Measurements from ENCODE around the gene PTTG1IP. TPM values are rescaled to one million over a fixed set of nuclear protein-coding genes. Genes with fewer than 3 reads are reported as not detected.
A peak's percentile ranks its signal among the peaks of the same experiment; 100 is the strongest.
"Not testable (repeated sequence)": the region's sequence is repeated elsewhere in the genome, so short reads cannot be mapped to it uniquely, and the experiment has no call there.

The PTTG1IP gene
- total and polyA plus RNA-seq, 3 experiments from 2014 or later: 48.2 to 69.8 (median 50.8) TPM

GRCh38 chr21:44918107-44918470, 44.6 kb upstream of the PTTG1IP start:
- Mint-ChIP-seq H3K27ac (peak overlapping the region in 7 of 8 donors; percentile 23 to 100 (median 88)), H3K4me3 (peak overlapping the region; percentile 80 to 100 (median 96)), H3K27me3 (no peaks in the 10 kb centered on the region), H3K9me3 (no peaks in the 10 kb centered on the region), H3K36me3 (peaks cover 0 to 35% (median 7%) of the 10 kb centered on the region in 3 donors), H3K4me1 (peaks cover 67 to 90% (median 79%) of the 10 kb centered on the region in 3 donors)
- no peak overlapping the region for H3K27ac ChIP-seq (ENCODE audit: low read depth, low read length)
- H3K27me3 ChIP-seq (ENCODE audit: insufficient read depth, low read length, poor library complexity, severe bottlenecking): no peaks in the 10 kb centered on the region
- CTCF ChIA-PET: interaction anchor here (0.6 to 12.5 kb wide), 5 partner anchors 12 to 210 kb away, joined by 3 to 219 read pairs (median 3); no protein-coding TSS in a partner anchor
- no peak for DNase-seq
- POLR2A ChIA-PET: interaction anchor here (0.6 to 4.0 kb wide), 2 partner anchors 9 to 25 kb away, joined by 3 to 39 read pairs; no protein-coding TSS in a partner anchor
- peak overlapping the region; percentile 94 for H3K4me3 ChIP-seq (ENCODE audit: low read length)
- H3K36me3 ChIP-seq (ENCODE audit: insufficient read depth, low read length): peaks cover 3% of the 10 kb centered on the region
- H3K9me3 ChIP-seq (ENCODE audit: low read length): no peaks in the 10 kb centered on the region
- H3K4me1 ChIP-seq (ENCODE audit: insufficient read depth, low read length): peaks cover 73% of the 10 kb centered on the region

- ChIA-PET POLR2A (interaction anchor here (4.0 kb wide), 1 partner anchor 10 kb away, joined by 39 read pairs; no protein-coding TSS in a partner anchor), CTCF (interaction anchor here (1.1 to 12.5 kb wide), 6 partner anchors 13 to 124 kb away, joined by 3 to 219 read pairs (median 4); partner anchors contain the start of genes PTTG1IP and UBE2G2)
- H3K27me3 ChIP-seq (ENCODE audit: insufficient read depth, low read length, poor library complexity, severe bottlenecking): no peaks in the 10 kb centered on the region
- peak overlapping the region; percentile 76 to 100 (median 83) for H3K27ac Mint-ChIP-seq
- H3K36me3 Mint-ChIP-seq: peaks cover 0 to 35% (median 7%) of the 10 kb centered on the region in 3 donors
- peak overlapping the region; percentile 80 to 100 (median 96) for H3K4me3 Mint-ChIP-seq
- no peaks in the 10 kb centered on the region for H3K9me3 ChIP-seq (ENCODE audit: low read length)
- H3K27ac ChIP-seq (ENCODE audit: low read depth, low read length): no peak overlapping the region
- no peaks in the 10 kb centered on the region for H3K27me3 Mint-ChIP-seq
- H3K4me1 Mint-ChIP-seq: peaks cover 65 to 87% (median 76%) of the 10 kb centered on the region in 3 donors
- H3K4me3 ChIP-seq (ENCODE audit: low read length): peak overlapping the region; percentile 94
- H3K9me3 Mint-ChIP-seq: no peaks in the 10 kb centered on the region
- H3K4me1 ChIP-seq (ENCODE audit: insufficient read depth, low read length): peaks cover 73% of the 10 kb centered on the region
- DNase-seq: no peak
- peaks cover 3% of the 10 kb centered on the region for H3K36me3 ChIP-seq (ENCODE audit: insufficient read depth, low read length)
These were observed 44.1 kb upstream of the PTTG1IP start for GRCh38 chr21:44917446-44918106.

- Mint-ChIP-seq H3K9me3 (no peaks in the 10 kb centered on the region), H3K4me1 (peaks cover 69 to 87% (median 76%) of the 10 kb centered on the region in 3 donors), H3K4me3 (peak overlapping the region; percentile 80 to 100 (median 96)), H3K27me3 (no peaks in the 10 kb centered on the region), H3K27ac (peak overlapping the region in 7 of 8 donors; percentile 80 to 100 (median 88)), H3K36me3 (peaks cover 0 to 35% (median 7%) of the 10 kb centered on the region in 3 donors)
- Histone ChIP-seq H3K36me3 (ENCODE audit: insufficient read depth, low read length) (peaks cover 3% of the 10 kb centered on the region), H3K4me3 (ENCODE audit: low read length) (peak overlapping the region; percentile 94), H3K9me3 (ENCODE audit: low read length) (no peaks in the 10 kb centered on the region), H3K27me3 (ENCODE audit: insufficient read depth, low read length, poor library complexity, severe bottlenecking) (no peaks in the 10 kb centered on the region), H3K27ac (ENCODE audit: low read depth, low read length) (no peak overlapping the region), H3K4me1 (ENCODE audit: insufficient read depth, low read length) (peaks cover 74% of the 10 kb centered on the region)
- no peak for DNase-seq
- ChIA-PET POLR2A (interaction anchor here (0.7 to 4.0 kb wide), 3 partner anchors 10 to 487 kb away, joined by 4 to 39 read pairs (median 5); no protein-coding TSS in a partner anchor), CTCF (interaction anchor here (1.1 to 12.5 kb wide), 5 partner anchors 13 to 116 kb away, joined by 3 to 219 read pairs (median 5); partner anchors contain the start of genes PTTG1IP and UBE2G2)
These were observed 43.5 kb upstream of the PTTG1IP start for GRCh38 chr21:44916965-44917364.

- POLR2A ChIA-PET: interaction anchor here (0.9 to 5.4 kb wide), 4 partner anchors 13 to 40 kb away, joined by 4 to 72 read pairs (median 15); partner anchors contain the start of gene PTTG1IP
- H3K36me3 Mint-ChIP-seq: peaks cover 2 to 31% (median 8%) of the 10 kb centered on the region in 3 donors
These were observed 40.8 kb upstream of the PTTG1IP start for GRCh38 chr21:44914176-44914874.

GRCh38 chr21:44913425-44914175, 40.1 kb upstream of the PTTG1IP start:
- H3K4me3 ChIP-seq (ENCODE audit: low read length): peak overlapping the region; percentile 62
- H3K27ac ChIP-seq (ENCODE audit: low read depth, low read length): peak overlapping the region; percentile 12
- POLR2A ChIA-PET: interaction anchor here (0.5 to 5.4 kb wide), 5 partner anchors 13 to 40 kb away, joined by 3 to 72 read pairs (median 9); partner anchors contain the start of gene PTTG1IP
- Mint-ChIP-seq H3K4me3 (peak overlapping the region; percentile 78 to 100 (median 91)), H3K4me1 (peaks cover 73 to 93% (median 82%) of the 10 kb centered on the region in 3 donors), H3K9me3 (no peaks in the 10 kb centered on the region), H3K27me3 (no peaks in the 10 kb centered on the region), H3K36me3 (peaks cover 3 to 35% (median 10%) of the 10 kb centered on the region in 3 donors), H3K27ac (peak overlapping the region; percentile 87 to 100 (median 94))
- H3K4me1 ChIP-seq (ENCODE audit: insufficient read depth, low read length): peaks cover 99% of the 10 kb centered on the region
- no peak for DNase-seq
- peaks cover 11% of the 10 kb centered on the region for H3K36me3 ChIP-seq (ENCODE audit: insufficient read depth, low read length)
- CTCF ChIA-PET: interaction anchor here (1.1 to 12.5 kb wide), 5 partner anchors 8 to 39 kb away, joined by 3 to 219 read pairs (median 7); no protein-coding TSS in a partner anchor
- no peaks in the 10 kb centered on the region for H3K9me3 ChIP-seq (ENCODE audit: low read length)
- no peaks in the 10 kb centered on the region for H3K27me3 ChIP-seq (ENCODE audit: insufficient read depth, low read length, poor library complexity, severe bottlenecking)

More at GRCh38 chr21:44914176-44914874, 40.8 kb upstream of the PTTG1IP start:
- Mint-ChIP-seq H3K27me3 (no peaks in the 10 kb centered on the region), H3K4me1 (peaks cover 74 to 91% (median 79%) of the 10 kb centered on the region in 3 donors), H3K9me3 (no peaks in the 10 kb centered on the region), H3K27ac (peak overlapping the region; percentile 87 to 100 (median 94)), H3K4me3 (peak overlapping the region; percentile 78 to 100 (median 91))
- H3K27ac ChIP-seq (ENCODE audit: low read depth, low read length): peak overlapping the region; percentile 62
- H3K36me3 ChIP-seq (ENCODE audit: insufficient read depth, low read length): peaks cover 6% of the 10 kb centered on the region
- H3K27me3 ChIP-seq (ENCODE audit: insufficient read depth, low read length, poor library complexity, severe bottlenecking): no peaks in the 10 kb centered on the region
- CTCF ChIA-PET: interaction anchor here (0.8 to 12.5 kb wide), 7 partner anchors 9 to 165 kb away, joined by 3 to 219 read pairs (median 4); no protein-coding TSS in a partner anchor
- H3K4me3 ChIP-seq (ENCODE audit: low read length): peak overlapping the region; percentile 62
- H3K9me3 ChIP-seq (ENCODE audit: low read length): no peaks in the 10 kb centered on the region
- H3K4me1 ChIP-seq (ENCODE audit: insufficient read depth, low read length): peaks cover 92% of the 10 kb centered on the region
- DNase-seq: peak in 4 of 5 donors; percentile 47 to 79 (median 70)

- not testable (repeated sequence) for DNase-seq; H3K27me3 ChIP-seq (ENCODE audit: insufficient read depth, low read length, poor library complexity, severe bottlenecking); H3K27me3 Mint-ChIP-seq; H3K9me3 ChIP-seq (ENCODE audit: low read length); H3K9me3 Mint-ChIP-seq
- Histone ChIP-seq H3K27ac (ENCODE audit: low read depth, low read length) (peak overlapping the region; percentile 53), H3K4me1 (ENCODE audit: insufficient read depth, low read length) (peaks cover 95% of the 10 kb centered on the region), H3K36me3 (ENCODE audit: insufficient read depth, low read length) (peaks cover 14% of the 10 kb centered on the region), H3K4me3 (ENCODE audit: low read length) (peak overlapping the region; percentile 62)
- peaks cover 69 to 88% (median 76%) of the 10 kb centered on the region in 3 donors for H3K4me1 Mint-ChIP-seq
- H3K27ac Mint-ChIP-seq: peak overlapping the region; percentile 88 to 99 (median 93)
- H3K4me3 Mint-ChIP-seq: peak overlapping the region; percentile 56 to 100 (median 89)
- ChIA-PET CTCF (interaction anchor here (1.1 to 12.5 kb wide), 3 partner anchors 18 to 403 kb away, joined by 3 to 219 read pairs (median 57); no protein-coding TSS in a partner anchor), POLR2A (interaction anchor here (0.5 to 5.4 kb wide), 3 partner anchors 14 to 24 kb away, joined by 3 to 72 read pairs (median 21); no protein-coding TSS in a partner anchor)
- H3K36me3 Mint-ChIP-seq: peaks cover 3 to 34% (median 13%) of the 10 kb centered on the region in 3 donors
These were observed 39.3 kb upstream of the PTTG1IP start for GRCh38 chr21:44912506-44913412.

Data from CD8-positive, alpha-beta memory T cell (primary cell).